ENCODE data around the gene CCDC30. TPM values are rescaled to one million over a fixed set of nuclear protein-coding genes. Genes with fewer than 3 reads are reported as not detected.

CCDC30 gene
- polyA plus RNA-seq, 1 donor (not counting 4 experiments of a cell fraction or from before 2014, with no cell fraction given) = 0.35 TPM

DNA sequence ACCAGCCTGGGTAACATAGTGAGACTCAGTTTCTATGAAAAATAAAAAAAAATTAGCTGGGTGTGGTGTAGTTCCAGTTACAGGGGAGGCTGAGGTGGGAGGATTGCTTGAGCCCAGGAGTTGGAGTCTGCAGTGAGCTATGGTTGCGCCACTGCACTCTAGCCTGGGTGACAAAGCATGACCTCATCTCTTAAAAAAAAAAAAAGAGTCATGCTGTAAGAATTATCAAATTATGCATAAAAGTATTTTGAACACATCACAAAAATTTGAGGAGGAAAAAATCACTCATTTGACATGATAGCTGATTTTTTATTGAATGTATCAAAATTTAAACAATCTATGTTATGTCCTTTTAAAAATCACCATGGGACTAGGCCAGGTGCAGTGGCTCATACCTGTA, 17.8 kb downstream of the CCDC30 start:
- dilution Hi-C loops (cut with MboI; ENCODE audit: extremely low pct_ligation_motif_present, low sequenced_read_pairs) = no loop called here
- H3K27ac ChIP-seq (ENCODE audit: control insufficient read depth, insufficient read depth, low read length) = no peak overlapping the region
- no peaks in the 10 kb centered on the region for H3K79me2 ChIP-seq (ENCODE audit: control insufficient read depth, insufficient read depth, low read length)
- no peak overlapping the region for H3K4me3 ChIP-seq (ENCODE audit: control insufficient read depth in 2 of 3, extremely low read depth in 1 of 3, insufficient read depth in 2 of 3, low read depth in 1 of 3, low read length in 3 of 3)
- FAIRE-seq = no peak
- H4K20me1 ChIP-seq (ENCODE audit: control insufficient read depth, extremely low read depth, insufficient read depth, low read length) = no peaks in the 10 kb centered on the region
- H3K27me3 ChIP-seq (ENCODE audit: control insufficient read depth, extremely low read depth, insufficient read depth, low read length) = no peaks in the 10 kb centered on the region
- no peaks in the 10 kb centered on the region for H3K9me1 ChIP-seq (ENCODE audit: control insufficient read depth, extremely low read depth, insufficient read depth, low read length)
- H3K4me2 ChIP-seq (ENCODE audit: control insufficient read depth, extremely low read depth, insufficient read depth, low read depth, low read length) = no peak overlapping the region
- no peak for DNase-seq (ENCODE audit: low read depth, low spot score)
- TF ChIP-seq, protein P1, sequence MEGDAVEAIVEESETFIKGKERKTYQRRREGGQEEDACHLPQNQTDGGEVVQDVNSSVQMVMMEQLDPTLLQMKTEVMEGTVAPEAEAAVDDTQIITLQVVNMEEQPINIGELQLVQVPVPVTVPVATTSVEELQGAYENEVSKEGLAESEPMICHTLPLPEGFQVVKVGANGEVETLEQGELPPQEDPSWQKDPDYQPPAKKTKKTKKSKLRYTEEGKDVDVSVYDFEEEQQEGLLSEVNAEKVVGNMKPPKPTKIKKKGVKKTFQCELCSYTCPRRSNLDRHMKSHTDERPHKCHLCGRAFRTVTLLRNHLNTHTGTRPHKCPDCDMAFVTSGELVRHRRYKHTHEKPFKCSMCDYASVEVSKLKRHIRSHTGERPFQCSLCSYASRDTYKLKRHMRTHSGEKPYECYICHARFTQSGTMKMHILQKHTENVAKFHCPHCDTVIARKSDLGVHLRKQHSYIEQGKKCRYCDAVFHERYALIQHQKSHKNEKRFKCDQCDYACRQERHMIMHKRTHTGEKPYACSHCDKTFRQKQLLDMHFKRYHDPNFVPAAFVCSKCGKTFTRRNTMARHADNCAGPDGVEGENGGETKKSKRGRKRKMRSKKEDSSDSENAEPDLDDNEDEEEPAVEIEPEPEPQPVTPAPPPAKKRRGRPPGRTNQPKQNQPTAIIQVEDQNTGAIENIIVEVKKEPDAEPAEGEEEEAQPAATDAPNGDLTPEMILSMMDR (optimal IDR thresholded peaks at IDR 0.05 in 1 of 3, IDR thresholded peaks at IDR 0.05 in 1 of 3, conservative IDR thresholded peaks at IDR 0.05 in 1 of 3; ENCODE audit: extremely low read depth in 1 of 3, insufficient read depth in 2 of 3, low read length in 3 of 3) = no peak
- TF ChIP-seq EZH2 (IDR thresholded peaks at IDR 0.05; ENCODE audit: low read length) = no peak
- no peaks in the 10 kb centered on the region for H3K36me3 ChIP-seq (ENCODE audit: control insufficient read depth in 2 of 2, extremely low read depth in 1 of 2, insufficient read depth in 2 of 2, low read length in 2 of 2)
- H3K4me1 ChIP-seq (ENCODE audit: control insufficient read depth, extremely low read depth, insufficient read depth, low read length) = peaks cover 4% of the 10 kb centered on the region
- H3K9ac ChIP-seq (ENCODE audit: control insufficient read depth, extremely low read depth, insufficient read depth, low read length) = no peak overlapping the region
- H3K9me3 ChIP-seq (ENCODE audit: control insufficient read depth, low read depth, low read length) = no peaks in the 10 kb centered on the region
- H2AFZ ChIP-seq (ENCODE audit: control insufficient read depth, low read length) = no peak overlapping the region

DNA sequence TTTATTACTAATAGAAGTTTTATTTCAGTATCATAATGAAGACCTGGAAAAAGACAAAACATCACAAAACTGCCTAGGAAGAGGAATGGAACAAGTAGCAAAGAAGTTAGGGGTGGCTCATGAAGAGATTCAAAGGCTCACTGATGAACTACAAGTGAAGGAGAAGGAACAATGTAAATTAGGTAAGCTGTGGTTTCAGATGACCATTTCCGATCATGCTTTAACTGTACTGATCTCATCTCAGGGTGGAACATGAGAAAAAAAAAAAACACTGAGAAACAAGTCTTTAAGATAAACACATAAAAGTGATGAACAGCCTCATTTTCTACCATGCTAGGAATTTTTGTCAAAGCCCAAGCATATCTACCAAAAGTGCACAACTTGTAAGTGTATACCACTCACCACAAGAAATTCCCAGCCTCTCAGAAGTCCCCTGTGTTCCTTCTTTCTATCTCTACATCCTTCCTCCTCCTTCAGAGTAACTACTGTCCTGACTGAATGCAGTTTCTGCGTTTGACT, 19.6 kb downstream of the CCDC30 start:
- H3K36me3 ChIP-seq (ENCODE audit: control insufficient read depth in 2 of 2, extremely low read depth in 1 of 2, insufficient read depth in 2 of 2, low read length in 2 of 2) = no peaks in the 10 kb centered on the region
- H3K9ac ChIP-seq (ENCODE audit: control insufficient read depth, extremely low read depth, insufficient read depth, low read length) = no peak overlapping the region
- no peak overlapping the region for H3K27ac ChIP-seq (ENCODE audit: control insufficient read depth, insufficient read depth, low read length)
- no peak overlapping the region for H2AFZ ChIP-seq (ENCODE audit: control insufficient read depth, low read length)
- no peaks in the 10 kb centered on the region for H3K9me3 ChIP-seq (ENCODE audit: control insufficient read depth, low read depth, low read length)
- H3K4me1 ChIP-seq (ENCODE audit: control insufficient read depth, extremely low read depth, insufficient read depth, low read length) = peaks cover 4% of the 10 kb centered on the region
- DNase-seq (ENCODE audit: low read depth, low spot score) (no peak), FAIRE-seq (no peak)
- no peak overlapping the region for H3K4me3 ChIP-seq (ENCODE audit: control insufficient read depth in 2 of 3, extremely low read depth in 1 of 3, insufficient read depth in 2 of 3, low read depth in 1 of 3, low read length in 3 of 3)
- H3K79me2 ChIP-seq (ENCODE audit: control insufficient read depth, insufficient read depth, low read length) = no peaks in the 10 kb centered on the region
- no peaks in the 10 kb centered on the region for H3K9me1 ChIP-seq (ENCODE audit: control insufficient read depth, extremely low read depth, insufficient read depth, low read length)
- dilution Hi-C loops (cut with MboI; ENCODE audit: extremely low pct_ligation_motif_present, low sequenced_read_pairs) = no loop called here
- H4K20me1 ChIP-seq (ENCODE audit: control insufficient read depth, extremely low read depth, insufficient read depth, low read length) = no peaks in the 10 kb centered on the region
- TF ChIP-seq, protein P1 (optimal IDR thresholded peaks at IDR 0.05 in 1 of 3, IDR thresholded peaks at IDR 0.05 in 1 of 3, conservative IDR thresholded peaks at IDR 0.05 in 1 of 3; ENCODE audit: extremely low read depth in 1 of 3, insufficient read depth in 2 of 3, low read length in 3 of 3) = no peak
- no peak for TF ChIP-seq EZH2 (IDR thresholded peaks at IDR 0.05; ENCODE audit: low read length)
- no peaks in the 10 kb centered on the region for H3K27me3 ChIP-seq (ENCODE audit: control insufficient read depth, extremely low read depth, insufficient read depth, low read length)
- no peak overlapping the region for H3K4me2 ChIP-seq (ENCODE audit: control insufficient read depth, extremely low read depth, insufficient read depth, low read depth, low read length)

All from keratinocyte (primary cell).